Measurements from ENCODE around the gene SLC31A1.

- TF ChIP-seq, protein P1, sequence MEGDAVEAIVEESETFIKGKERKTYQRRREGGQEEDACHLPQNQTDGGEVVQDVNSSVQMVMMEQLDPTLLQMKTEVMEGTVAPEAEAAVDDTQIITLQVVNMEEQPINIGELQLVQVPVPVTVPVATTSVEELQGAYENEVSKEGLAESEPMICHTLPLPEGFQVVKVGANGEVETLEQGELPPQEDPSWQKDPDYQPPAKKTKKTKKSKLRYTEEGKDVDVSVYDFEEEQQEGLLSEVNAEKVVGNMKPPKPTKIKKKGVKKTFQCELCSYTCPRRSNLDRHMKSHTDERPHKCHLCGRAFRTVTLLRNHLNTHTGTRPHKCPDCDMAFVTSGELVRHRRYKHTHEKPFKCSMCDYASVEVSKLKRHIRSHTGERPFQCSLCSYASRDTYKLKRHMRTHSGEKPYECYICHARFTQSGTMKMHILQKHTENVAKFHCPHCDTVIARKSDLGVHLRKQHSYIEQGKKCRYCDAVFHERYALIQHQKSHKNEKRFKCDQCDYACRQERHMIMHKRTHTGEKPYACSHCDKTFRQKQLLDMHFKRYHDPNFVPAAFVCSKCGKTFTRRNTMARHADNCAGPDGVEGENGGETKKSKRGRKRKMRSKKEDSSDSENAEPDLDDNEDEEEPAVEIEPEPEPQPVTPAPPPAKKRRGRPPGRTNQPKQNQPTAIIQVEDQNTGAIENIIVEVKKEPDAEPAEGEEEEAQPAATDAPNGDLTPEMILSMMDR (IDR thresholded peaks at IDR 0.05): no peak
- no peak for TF ChIP-seq POLR2A (IDR thresholded peaks at IDR 0.05)
Measured at GRCh38 chr9:113219969-113220368, 1.4 kb upstream of the SLC31A1 start.

Data from adrenal gland (tissue), 5 donors.